GM18502 (cell line): Measurements from ENCODE around the gene SLC39A11.

Experiments
- ATAC-seq: cut with Tn5 transposase; IDR thresholded peaks from one replicate; pipeline ENCODE4 v1.9.1; 2021; ENCODE audit warnings: mild to moderate bottlenecking; ENCODE audit not compliant: unreplicated experiment, poor library complexity

Gene SLC39A11

DNA sequence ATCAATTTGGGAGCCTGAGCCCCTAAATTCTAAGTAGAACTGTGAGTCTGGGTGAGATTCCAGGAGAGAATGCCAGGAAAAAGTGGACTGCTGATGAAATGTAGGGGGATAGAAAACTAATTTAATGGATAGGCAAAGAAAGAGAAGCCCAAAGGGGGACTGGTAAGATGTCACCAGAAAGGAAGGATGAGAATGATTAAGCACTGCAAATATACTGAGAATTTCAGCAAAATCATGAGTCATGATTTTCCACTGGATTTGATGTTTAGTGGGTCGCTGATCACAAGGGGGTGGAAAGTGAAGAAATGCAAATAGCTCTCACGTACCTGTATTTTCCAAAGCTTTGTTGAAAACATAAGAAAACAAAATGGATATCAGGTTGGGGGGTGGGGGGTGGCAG is 201.8 kb downstream of the SLC39A11 start:
- no peak for ATAC-seq

DNA sequence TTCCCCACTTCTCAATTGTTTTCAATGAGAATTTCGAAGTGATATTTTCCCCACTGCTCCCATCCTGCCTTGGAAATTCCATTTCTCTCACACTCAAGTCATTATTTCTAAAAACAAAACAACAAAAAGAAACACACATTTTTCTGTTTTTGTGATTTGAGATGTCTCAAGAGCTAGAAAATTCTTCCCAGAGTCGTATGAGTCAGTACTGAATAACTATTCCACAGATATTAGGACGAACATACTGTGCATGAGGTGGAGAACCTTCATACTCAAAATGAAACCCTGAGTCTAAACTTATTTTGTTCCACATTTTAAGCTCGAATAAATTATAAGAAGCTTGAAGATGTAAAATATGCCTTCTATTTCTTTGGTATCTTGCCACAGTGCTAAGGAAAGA is 204.6 kb downstream of the SLC39A11 start:
- no peak for ATAC-seq

DNA sequence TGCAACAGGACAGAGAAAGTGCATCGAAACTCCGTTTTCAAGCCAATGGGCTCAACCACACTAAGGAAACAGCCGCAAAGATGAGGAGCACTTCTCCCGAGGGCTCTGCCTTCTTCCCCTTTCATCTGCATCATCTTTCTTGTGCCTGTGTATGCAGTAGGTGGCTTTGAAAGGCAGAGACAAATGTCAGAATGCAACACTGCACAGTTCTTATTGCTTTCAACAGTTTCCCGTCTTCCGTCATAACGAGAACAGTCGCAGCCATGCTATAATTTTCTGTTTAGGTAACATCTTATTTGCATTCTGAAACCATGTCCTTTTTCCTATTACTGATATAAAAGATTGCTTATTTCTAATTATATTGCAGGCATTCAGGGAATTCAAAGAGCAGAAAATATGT is 205.2 kb downstream of the SLC39A11 start:
- ATAC-seq, result no peak

DNA sequence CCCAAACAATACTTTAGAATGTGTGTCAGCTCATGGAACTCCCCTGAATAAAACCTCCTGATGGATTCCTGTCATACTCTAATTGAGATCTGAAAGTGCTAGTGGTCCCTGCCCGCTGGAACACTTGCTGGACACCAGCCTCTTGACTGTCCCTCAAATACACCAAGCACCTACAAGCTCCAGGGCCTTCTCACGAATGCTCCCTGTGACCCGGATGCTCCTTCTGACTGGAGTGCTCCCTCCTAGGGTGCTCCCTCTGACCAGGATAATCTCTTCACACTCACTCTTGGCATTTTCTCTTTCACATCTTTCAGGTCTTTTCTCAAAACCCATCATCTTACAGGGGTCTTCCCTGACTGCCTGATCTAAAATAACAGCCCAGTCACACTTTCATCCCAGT is 205.9 kb downstream of the SLC39A11 start:
- no peak for ATAC-seq

DNA sequence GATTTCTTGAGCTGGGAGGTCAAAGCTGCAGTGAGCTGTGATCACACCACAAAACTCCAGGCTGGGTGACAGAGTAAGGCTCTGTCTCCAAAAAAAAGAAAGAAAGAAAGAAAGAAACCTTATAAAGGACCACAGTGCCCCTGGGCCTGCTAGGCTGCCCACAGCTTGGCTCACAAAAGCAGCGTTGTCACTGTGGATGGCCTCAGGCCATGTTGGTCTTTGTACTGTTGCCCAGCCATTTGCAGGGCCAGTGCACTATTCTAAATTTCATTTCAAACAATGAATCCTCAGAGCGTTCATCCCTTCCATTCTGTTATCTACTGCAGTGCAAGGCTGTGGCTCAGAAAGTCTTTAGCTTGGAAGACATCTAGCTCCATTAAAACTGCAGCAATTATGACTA is 208.4 kb downstream of the SLC39A11 start:
- ATAC-seq, result no peak

DNA sequence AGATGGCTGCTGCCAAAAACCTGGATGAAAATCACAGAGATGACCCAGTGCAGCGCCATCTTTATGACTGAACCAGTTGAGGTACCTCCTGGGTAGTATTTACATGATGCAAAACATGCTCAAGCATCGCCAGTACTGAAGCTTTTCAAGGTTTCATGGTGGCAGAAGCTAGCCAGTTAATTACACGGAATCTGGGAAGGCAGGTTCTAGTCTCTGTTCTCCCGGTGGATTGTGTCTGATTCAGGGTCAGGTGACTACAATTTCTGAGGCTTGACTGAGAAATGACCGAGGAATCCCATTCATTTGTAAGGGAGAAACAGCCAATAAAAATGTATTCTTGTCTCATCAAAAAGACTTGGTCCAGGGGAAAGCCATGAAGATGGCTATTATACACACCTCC is 209.1 kb downstream of the SLC39A11 start:
- ATAC-seq, result no peak

DNA sequence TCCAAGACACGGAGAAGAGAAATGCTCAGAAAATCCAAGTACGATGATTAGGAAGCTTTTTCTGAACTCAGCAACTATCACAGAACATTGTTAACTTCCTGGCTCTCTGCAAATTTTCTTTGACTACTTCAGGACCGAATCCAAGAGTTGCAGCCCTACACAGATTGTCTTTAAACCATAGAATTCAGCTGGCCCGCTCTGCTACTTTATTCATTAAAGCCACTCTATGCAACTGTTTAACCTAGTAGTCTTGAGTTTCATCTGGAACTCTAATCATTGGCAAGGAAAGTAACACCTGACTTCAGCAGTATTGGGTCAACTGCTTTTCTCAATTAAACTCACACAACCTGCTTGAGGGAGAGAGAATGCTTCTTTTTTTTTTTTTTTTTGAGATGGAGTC is 210.1 kb downstream of the SLC39A11 start:
- ATAC-seq, result no peak

DNA sequence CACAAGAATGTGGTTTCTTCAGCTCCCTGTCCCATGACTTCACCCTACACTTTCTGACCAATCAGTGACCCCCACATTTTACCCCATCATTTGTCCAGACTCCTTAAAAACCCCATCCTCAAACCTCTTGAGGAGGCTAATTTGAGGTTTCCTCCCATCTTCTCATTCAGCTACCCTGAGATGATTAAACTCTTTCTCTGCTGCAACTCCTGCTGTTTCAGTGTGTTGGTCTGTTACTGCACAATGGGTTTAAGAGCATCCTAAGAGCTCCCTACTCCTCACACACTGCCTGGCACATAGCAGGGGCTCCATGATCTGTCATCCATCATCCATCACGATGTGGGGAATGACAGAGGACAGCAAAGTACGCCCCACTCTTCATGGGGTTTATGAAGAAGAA is 212.6 kb downstream of the SLC39A11 start:
- no peak for ATAC-seq

DNA sequence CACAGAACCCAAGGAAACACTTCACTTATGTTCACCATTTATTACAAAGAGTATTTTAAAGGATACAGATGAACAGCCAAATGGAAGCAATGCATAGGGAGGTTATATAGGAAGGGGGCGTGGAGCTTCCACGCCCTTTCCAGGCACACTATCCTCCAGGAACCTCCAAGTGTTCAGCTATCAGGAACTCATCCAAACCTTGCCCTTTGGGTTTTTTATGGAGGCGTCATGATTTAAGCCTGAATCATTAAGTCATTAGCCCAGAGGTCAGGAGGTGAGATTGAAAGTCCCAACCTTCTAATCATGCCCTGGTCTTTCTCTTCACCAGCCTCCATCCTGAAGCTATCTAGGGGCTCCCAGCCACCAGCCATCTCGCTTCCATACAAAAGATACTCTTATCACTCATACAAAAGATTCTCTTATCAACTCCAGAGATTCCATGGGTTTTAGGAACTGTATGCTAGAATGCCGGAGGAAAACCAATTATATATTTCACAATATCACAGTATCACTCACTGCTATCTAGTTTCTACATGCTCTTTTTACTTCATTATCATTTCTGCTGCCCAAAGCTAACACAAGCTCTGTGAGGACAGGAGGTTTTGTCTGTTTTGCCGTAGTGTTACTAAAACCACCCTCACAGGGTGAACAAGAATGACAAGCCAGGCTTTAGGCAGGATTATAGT is 213.4 kb downstream of the SLC39A11 start:
- no peak for ATAC-seq

DNA sequence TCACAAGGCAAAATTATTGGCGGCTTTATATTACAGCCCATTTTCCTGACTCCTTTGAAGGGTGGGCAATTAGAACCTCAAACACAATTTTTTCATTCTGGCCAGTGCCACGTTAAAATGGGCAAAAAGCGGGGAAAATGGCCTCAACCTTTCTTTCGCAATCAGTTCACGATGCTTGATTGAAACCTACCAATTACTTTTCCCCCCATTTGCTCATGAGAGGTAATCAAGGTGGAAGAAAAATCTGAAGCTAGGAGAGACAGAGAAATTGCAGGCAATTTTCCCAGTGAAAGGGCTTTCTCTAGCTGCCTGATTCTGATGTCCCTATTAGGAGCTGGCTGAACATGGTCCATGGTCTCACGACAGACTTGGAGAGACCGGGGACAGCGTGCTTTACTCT is 215.1 kb downstream of the SLC39A11 start:
- no peak for ATAC-seq

DNA sequence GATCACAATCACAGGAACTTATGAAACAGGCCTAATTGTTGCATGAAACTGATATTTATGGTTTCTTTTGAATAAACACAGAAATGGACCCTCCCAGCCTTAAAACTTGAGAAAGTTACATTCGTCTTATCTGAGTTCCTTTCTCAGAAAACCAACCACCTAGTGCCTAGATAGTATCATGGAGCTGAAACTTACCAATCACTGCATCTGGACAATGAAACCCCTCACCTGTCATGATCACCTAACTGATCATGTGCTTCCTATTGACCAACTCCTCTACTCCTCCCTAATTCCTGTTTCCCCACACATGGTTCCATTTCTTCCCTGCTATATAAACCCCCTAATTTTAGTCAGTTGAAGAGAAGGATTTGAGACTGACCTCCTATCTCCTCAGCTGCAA is 216.1 kb downstream of the SLC39A11 start:
- no peak for ATAC-seq

DNA sequence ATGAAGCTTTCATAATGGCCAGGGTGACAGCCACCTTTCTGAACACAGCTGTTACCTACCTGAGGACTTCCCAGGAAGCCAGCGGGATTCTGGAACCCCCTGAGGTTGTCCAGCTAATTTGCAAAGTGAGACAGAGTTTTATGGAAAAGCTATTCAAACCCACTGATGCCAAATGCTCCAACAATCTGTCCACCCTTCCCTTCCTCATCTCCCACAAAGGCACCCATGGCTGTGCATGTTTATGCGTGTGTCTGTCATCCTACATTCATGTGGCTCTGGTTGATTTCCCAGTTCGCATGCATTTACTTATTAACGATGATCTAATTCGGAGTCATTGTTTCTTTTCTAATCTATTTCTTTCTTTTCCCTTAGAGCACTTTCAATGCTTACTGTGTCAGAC is 217.1 kb downstream of the SLC39A11 start:
- ATAC-seq, result no peak

DNA sequence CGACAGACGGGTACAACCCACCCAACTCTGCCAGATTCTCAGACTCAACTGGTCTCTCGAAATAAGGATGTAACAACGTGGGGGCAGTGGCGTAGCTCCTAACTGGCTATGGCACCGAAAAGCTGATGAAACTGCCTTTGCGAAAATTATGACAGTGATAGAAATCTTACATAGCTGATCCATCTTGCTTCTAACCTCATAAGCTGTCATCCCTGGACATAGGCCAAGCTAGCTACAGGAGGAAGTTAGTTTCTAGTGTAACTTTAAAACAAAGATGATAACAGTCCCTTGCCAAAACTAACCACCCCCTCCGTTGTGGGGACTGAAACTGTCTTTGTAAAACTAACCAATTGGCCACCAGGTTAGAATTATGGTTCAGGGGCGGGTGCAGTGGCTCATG is 220.1 kb downstream of the SLC39A11 start:
- ATAC-seq, result no peak

DNA sequence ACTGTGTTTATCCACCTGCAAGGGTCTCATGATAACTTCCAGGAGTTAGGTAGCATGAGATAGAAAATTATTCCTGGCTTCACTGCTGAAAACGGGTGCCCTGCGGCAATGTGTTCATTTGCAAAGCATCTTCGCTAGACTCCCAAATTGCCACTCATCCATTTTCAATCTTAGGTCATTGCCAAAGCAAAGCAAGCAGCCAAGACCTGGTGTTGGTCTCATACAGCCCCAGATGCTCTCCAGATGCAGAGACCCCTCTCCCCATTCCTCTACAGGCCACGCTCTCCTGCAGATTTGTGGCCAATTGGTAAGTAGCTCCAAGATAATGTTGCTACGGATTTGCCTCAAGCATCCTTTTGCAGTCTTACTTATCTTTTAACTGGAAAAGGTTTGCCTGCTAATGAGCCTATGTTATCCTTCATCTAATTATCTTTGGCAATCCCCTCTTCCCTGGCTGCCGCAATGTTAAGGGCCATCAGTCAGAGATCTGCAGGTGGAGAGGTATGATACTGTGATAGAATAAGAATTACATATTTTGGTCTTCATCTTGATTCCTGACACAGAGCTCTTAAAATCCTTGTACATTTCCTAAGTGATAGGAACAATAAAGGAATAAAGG is 222.0 kb downstream of the SLC39A11 start:
- no peak for ATAC-seq

DNA sequence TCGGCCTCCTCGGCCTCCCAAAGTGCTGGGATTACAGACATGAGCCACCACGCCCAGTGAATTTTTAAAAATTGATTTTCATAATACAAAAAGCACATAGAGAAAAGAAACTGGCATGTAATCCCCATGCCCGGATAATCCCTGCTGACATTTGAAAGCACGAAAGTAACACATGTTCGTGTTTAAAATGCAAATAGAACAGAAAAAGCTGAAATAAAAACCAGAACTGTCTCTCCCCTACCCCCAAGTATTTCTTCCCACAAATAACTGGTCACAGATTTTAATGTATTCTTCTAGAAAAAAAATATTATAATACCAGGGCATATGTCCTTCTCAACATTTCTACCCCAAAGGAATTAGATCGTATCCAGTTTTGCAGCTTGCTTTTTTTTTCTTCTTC is 222.9 kb downstream of the SLC39A11 start:
- ATAC-seq, result no peak

DNA sequence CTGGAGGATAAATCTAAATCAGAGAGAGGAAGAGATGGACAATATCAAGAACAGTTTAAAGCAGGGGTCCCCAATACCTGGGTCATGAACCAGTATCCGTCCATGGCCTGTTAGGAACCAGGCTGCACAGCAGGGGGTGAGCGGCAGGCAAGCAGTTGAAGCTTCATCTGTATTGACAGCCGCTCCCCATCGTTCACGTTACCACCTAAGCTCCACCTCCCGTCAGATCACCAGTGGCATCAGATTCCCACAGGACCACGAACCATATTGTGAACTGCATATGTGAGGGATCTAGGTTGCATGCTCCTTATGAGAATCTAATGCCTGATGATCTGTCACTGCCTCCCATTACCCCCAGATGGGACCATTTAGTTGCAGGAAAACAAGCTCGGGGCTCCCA is 226.5 kb downstream of the SLC39A11 start:
- no peak for ATAC-seq

DNA sequence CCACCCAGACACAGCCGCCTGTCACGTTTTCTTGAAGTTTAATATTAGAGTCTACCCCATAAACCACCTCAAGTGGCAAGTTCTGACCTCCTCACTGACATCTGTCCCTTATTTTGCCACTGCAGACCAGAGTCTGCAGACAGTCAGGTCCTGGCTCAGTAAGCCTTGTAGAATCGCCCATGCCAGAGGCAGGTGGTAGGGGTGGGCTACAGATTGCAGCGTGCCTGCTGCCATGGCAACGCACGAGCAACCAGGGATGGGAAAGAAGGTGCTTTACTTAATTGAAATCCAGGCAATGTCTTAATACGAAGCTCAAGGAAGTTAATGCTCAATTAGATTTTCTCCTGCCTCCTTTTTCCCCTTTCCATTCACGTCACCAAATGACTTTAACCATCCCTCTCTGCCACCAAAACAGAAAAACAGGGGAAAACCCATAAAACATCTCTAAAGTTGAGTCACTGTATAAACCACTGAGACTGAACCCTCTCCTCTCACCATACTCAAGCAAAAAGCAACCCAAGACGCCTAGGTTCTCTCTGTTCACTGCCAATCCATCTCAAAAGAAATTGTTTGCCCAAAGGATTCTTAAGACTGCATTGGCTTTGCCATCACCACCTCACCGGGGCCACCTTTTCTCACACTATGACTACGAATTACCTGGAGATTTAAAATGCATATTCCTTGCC is 228.8 kb downstream of the SLC39A11 start:
- peak; percentile 79 for ATAC-seq

DNA sequence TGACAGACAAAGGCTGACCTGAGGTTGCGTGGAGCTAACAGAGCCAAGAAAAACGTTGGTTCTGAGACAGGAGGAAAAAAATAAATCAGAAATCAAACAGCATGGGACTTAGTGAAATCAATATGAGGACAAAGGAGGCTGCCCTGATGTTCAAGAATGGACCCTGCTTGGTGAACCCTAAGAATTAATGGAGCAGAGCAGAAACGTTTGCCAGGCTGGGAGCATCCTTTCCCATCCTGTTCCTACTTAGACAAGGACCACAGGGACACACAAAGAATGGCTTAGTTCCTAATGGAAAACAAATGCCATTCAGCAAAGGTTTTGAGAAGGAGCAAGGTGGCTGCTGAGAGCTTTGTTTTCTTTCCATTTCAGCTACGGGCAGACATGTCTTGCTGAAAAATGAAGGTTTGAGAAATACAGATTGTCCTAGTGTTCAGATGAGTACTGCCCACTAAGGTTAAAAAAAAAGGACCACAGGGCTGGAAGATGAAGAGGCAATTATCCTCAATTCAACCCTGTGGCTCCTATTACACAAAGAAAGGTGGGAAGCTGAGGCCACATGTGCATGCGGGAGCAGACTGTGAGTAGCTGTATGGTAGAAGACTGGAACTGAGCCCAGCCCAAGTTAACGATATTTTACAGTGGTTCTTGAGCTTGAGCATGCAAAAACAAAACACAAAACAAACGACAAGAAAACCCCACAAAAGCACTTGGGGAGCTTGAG is 230.1 kb downstream of the SLC39A11 start:
- no peak for ATAC-seq

DNA sequence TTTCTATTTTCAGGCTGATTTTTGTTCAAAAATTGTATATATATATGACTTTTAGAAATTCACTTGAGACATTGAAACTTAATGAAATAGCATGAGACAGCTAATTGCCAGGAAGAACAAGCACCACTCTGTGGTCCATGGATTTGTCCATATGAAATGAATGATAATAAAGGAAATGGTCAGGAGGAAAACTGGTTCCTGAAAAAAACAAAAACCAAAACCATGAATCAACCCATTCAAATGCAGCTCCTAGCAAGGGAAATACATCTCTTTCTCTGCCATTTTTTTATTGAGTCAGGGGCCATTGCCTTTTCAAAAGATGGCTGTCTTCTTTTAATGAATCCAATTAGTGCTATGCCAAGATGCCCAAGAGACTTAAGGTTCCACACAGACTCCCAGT is 230.7 kb downstream of the SLC39A11 start:
- no peak for ATAC-seq

DNA sequence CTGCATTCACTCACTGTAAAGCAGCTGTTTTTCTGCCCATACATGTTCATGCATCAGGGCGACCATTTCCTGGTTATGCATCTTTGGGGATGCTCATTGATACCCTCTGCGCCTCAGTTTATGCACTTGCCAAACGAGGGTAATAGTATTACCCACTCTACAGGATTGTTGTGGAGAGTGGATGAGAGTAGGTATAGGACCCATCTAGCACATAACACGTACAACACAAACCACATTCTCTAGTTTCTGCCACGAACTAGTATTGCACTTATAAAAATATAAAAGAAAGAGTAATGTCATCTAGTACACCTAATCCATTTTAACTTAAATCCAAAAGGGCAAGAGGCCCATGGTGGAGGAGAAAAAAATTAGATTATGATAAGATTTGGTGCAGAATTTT is 231.7 kb downstream of the SLC39A11 start:
- ATAC-seq, result no peak

DNA sequence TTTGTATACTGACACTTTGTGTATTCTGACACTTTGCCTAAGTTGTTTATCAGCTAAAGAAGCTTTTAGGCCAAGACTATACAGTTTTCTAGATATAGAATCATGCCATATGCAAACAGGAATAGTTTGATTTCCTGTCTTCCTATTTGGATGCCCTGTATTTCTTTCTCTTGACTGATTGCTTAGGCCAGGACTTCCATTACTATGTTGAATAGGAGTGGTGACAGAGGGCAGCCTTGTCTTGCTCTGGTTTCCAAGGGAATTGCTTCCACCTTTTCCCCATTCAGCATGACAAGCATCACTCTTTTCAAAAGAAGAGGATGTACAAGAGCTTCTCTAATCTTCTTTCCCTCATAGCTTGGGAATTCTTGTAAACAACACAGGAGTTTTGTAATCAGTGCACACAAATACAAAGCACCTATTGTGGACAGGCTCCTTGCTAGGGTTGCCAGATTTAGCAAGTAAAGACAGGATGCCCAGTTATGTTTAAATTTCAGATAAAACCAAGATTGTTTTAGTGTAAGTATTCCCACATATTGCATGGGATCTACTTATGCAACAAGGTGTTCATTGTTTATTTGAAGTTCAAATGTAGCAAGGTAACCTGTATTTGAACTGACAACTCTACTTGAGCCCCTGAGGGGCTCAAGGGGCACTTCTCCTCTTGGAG is 233.5 kb downstream of the SLC39A11 start:
- ATAC-seq, result no peak
